ENCODE results near the gene IL5. TPM values are rescaled to one million over a fixed set of nuclear protein-coding genes. Genes with fewer than 3 reads are reported as not detected.

IL5 gene
- total RNA-seq, 4 donors from 2014 or later = not detected

DNA sequence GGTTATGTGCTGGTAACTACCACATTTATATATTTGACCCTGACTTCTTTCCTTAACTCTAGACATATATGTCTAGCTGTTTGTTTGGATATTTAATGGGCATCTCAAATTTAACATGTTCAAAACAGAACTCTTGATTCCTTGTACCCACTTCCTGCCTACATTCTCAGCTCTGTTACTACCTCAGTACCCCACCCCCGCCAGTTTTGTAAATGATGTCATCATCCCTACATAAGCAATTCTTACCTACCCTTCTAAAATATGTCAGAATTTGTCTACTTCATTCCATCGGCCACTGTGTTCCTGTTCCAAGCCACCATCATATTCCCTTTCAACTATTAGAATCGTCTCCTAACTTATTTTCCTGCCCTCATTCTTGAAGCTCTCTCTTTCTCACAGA lies 18.3 kb upstream of the IL5 start:
- Histone ChIP-seq H3K36me3 (peaks cover 0 to 32% (median 6%) of the 10 kb centered on the region in 4 donors), H3K27me3 (no peaks in the 10 kb centered on the region), H3K27ac (no peak overlapping the region), H3K4me1 (peaks cover 6 to 21% (median 19%) of the 10 kb centered on the region in 4 donors), H3K4me3 (no peak overlapping the region), H3K9me3 (peaks cover 3 to 4% of the 10 kb centered on the region in 2 donors)
- TF ChIP-seq POLR2AphosphoS5 (IDR thresholded peaks at IDR 0.05) (no peak), POLR2A (IDR thresholded peaks at IDR 0.05) (no peak), EP300 (IDR thresholded peaks at IDR 0.05; ENCODE audit: low read depth) (no peak), CTCF (IDR thresholded peaks at IDR 0.05) (no peak)
- in situ Hi-C loops (cut with MboI; ENCODE audit: low pct_ligation_motif_present in 1 of 4, low pct_unique_long_range_greater_than_20kb in 1 of 4, low sequenced_read_pairs in 3 of 4) = no loop called here
- intact Hi-C loops (cut with DNase I; ENCODE audit: low total_unique reads) = no loop called here
- DNase-seq = no peak
- 96 to 97% methylated on average over 2 to 3 of the region's 3 CpGs for WGBS, 2 donors (ENCODE audit: low coverage in 1 of 2)

DNA sequence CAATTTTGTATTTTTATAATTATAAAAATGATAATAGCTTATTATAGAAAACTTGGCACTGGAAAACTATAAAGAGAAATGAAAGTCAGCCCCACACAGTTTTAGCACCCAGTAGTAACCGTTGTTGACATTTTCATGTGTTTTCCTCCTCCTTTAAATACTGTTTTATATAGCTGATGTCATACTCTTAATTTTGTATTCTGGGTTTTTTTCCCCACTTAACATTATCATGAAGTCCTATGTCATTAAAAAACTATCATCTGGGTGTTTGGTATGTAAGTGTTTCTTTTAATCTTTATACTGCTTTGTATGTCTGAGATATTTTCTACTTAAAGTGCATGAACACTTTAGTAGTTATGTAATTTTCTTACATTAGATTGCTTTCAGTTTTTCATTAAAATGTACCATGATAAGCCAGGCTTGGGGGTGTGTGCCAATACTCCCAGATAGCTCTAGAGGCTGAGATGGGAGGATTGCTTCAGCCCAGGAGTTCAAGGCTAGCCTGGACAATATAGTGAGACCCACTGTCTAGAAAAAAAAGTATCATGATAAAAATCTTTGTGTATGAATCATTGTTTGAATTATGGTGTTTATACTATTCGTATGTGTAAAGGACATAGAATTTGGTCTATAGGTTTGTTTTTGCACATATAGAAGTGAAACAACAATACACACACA lies 16.2 kb upstream of the IL5 start:
- no peak for DNase-seq
- peaks cover 2% of the 10 kb centered on the region in 2 donors for H3K9me3 ChIP-seq
- intact Hi-C loops (cut with DNase I; ENCODE audit: low total_unique reads) (no loop called here), in situ Hi-C loops (cut with MboI; ENCODE audit: low pct_ligation_motif_present in 1 of 4, low pct_unique_long_range_greater_than_20kb in 1 of 4, low sequenced_read_pairs in 3 of 4) (no loop called here)
- H3K4me1 ChIP-seq = peaks cover 6 to 24% (median 20%) of the 10 kb centered on the region in 4 donors
- WGBS, 2 donors (ENCODE audit: low coverage in 1 of 2) = 71 to 79% methylated on average over 2 of the region's 2 CpGs
- no peak overlapping the region for H3K4me3 ChIP-seq
- TF ChIP-seq EP300 (IDR thresholded peaks at IDR 0.05; ENCODE audit: low read depth) (no peak), CTCF (IDR thresholded peaks at IDR 0.05) (no peak), POLR2A (IDR thresholded peaks at IDR 0.05) (no peak), POLR2AphosphoS5 (IDR thresholded peaks at IDR 0.05) (no peak)
- no peaks in the 10 kb centered on the region for H3K27me3 ChIP-seq
- no peak overlapping the region for H3K27ac ChIP-seq
- peaks cover 0 to 26% (median 2%) of the 10 kb centered on the region in 4 donors for H3K36me3 ChIP-seq

DNA sequence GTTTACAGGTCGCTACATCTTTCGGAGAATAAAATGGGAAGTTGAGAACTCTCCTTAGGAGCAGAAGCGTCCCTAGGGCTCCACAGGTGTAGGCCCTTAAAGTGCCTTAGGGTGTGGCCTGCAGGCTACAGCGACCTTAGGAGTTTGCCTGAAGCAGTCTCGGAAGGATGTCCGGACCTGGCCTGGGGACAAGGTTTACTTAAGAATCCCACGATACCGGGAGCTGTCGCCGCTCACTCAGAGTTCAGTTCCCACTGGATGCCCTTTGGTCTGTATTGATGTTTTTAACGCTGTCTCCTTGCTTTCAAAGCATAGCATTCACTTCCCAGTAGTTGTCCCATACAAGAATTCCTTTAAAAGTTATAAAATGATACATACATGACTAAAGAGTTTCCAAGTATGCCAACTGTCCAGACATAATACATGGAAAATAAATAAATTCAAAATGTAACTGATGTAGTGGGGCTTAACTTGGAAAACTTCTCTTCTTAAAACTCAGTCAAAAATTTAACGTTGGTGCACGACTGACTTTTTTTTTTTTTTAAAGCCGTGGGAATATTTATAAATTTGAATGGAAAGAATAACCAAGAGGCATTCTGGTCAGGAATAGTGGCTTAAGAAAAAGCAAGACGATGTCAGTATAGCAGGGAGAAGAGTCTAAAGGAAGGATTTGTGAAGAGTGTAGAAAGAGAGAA lies 14.3 kb upstream of the IL5 start:
- peak in 2 of 3 donors; percentile 37 for TF ChIP-seq POLR2AphosphoS5 (IDR thresholded peaks at IDR 0.05)
- TF ChIP-seq POLR2A (IDR thresholded peaks at IDR 0.05) = no peak
- H3K27me3 ChIP-seq = no peaks in the 10 kb centered on the region
- peak overlapping the region; percentile 87 to 89 (median 88) for H3K27ac ChIP-seq
- H3K9me3 ChIP-seq = no peaks in the 10 kb centered on the region
- intact Hi-C loops (cut with DNase I; ENCODE audit: low total_unique reads) (no loop called here), in situ Hi-C loops (cut with MboI; ENCODE audit: low pct_ligation_motif_present in 1 of 4, low pct_unique_long_range_greater_than_20kb in 1 of 4, low sequenced_read_pairs in 3 of 4) (no loop called here)
- H3K4me1 ChIP-seq = peaks cover 6 to 24% (median 20%) of the 10 kb centered on the region in 4 donors
- H3K4me3 ChIP-seq = peak overlapping the region; percentile 50 to 75 (median 62)
- 5 to 10% methylated on average over 5 to 15 of the region's 15 CpGs for whole genome bisulfite sequencing, 2 donors (ENCODE audit: low coverage in 1 of 2)
- peak; percentile 76 for DNase-seq
- peaks cover 0 to 15% (median 0%) of the 10 kb centered on the region in 4 donors for H3K36me3 ChIP-seq

- in situ Hi-C loops (cut with MboI; ENCODE audit: low pct_ligation_motif_present in 1 of 4, low pct_unique_long_range_greater_than_20kb in 1 of 4, low sequenced_read_pairs in 3 of 4) = no loop called here
Measured at GRCh38 chr5:132556763-132557477, 13.6 kb upstream of the IL5 start, which contains the start of gene RAD50. Gene RAD50, plus strand, starts transcription at chr5:132556977. Its CDS starts 348 bp downstream, at chr5:132557325.

More at GRCh38 chr5:132556763-132557477, 13.6 kb upstream of the IL5 start, which contains the start of gene RAD50:
- Histone ChIP-seq H3K27me3 (no peaks in the 10 kb centered on the region), H3K36me3 (peaks cover 0 to 15% (median 0%) of the 10 kb centered on the region in 4 donors), H3K4me1 (peaks cover 6 to 24% (median 20%) of the 10 kb centered on the region in 4 donors), H3K9me3 (no peaks in the 10 kb centered on the region), H3K27ac (peak within 1 kb of the TSS; percentile 87 to 89 (median 88)), H3K4me3 (peak within 1 kb of the TSS; percentile 50 to 75 (median 62))
- intact Hi-C loops (cut with DNase I; ENCODE audit: low total_unique reads) = no loop called here
- WGBS, 2 donors (ENCODE audit: low coverage in 1 of 2) = 0% methylated on average over 1 to 33 of the region's 53 CpGs
- peak; percentile 96 for DNase-seq
- TF ChIP-seq CTCF (IDR thresholded peaks at IDR 0.05) = no peak
- peak; percentile 94 to 96 (median 95) for TF ChIP-seq POLR2AphosphoS5 (IDR thresholded peaks at IDR 0.05)
- TF ChIP-seq POLR2A (IDR thresholded peaks at IDR 0.05) = peak; percentile 87

All from transverse colon (tissue), 4 donors.